Glomerular visceral epithelial cell (primary cell): ENCODE results near the gene SLC6A13.
"Not testable (repeated sequence)": the region's sequence is repeated elsewhere in the genome, so short reads cannot be mapped to it uniquely, and the experiment has no call there.

Experiments used
- DNase-seq: peaks from one replicate; pipeline ENCODE4 v3.0.0-alpha.2; 2016; ENCODE audit errors: extremely low spot score

The SLC6A13 gene

DNA sequence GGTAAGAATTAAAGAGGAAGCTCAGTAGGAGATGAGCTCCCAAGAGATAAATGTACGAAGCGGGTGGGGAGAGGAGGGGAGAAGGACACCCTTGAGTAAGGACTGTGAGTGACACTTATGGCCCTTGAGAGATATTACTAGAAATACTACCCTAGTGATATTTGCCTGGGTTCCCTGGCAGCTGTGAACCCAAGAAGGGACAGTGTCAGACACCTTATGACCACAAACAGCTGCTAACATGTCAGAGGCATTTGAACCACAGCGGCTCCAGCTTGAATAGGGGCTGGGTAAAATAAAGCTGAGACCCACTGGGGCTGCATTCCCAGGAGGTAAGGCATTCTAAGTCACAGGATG is 29.0 kb downstream of the SLC6A13 start:
- DNase-seq = no peak

DNA sequence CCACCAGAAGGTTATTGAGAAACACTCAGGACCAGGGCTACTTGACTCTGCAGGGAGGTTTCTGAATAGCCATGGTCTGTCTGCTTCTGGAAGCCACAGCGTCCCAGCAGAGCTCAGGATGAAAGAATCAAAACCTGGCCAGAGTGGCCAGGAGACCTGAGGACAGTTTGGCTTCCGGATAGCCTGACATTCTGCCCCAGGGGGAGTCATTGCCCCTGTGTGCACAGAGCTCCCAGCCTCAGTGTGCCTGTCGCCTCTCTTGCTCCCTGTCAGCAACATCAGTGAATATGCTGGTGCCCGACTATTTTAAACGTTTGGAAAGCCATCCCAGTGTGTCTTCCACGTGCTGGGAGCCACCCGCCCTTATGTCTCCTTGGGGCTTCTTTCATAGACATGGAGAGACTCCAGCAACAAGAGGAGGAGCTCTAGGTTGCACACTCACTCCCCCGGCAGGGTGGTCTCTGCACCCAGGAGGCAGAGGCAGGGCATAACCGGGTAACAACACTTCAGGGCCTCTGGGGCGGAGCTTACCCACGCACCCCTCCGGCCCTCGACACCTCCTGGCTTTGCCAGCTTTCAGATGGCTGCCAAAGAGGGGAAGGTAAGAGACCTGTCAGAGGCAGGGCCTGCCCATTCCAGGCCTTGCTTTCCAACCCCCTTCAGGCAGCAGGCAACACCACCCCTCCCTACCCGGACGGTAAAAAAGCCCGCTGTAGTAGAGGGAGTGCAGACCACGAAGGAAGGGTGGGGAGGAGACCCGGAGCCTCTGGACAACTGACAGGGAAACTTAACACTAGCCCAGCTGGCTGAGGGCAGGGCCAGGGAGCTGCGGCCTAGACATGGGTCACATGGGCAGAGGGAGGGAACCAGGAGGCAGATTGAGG is 29.7 kb downstream of the SLC6A13 start:
- no peak for DNase-seq

DNA sequence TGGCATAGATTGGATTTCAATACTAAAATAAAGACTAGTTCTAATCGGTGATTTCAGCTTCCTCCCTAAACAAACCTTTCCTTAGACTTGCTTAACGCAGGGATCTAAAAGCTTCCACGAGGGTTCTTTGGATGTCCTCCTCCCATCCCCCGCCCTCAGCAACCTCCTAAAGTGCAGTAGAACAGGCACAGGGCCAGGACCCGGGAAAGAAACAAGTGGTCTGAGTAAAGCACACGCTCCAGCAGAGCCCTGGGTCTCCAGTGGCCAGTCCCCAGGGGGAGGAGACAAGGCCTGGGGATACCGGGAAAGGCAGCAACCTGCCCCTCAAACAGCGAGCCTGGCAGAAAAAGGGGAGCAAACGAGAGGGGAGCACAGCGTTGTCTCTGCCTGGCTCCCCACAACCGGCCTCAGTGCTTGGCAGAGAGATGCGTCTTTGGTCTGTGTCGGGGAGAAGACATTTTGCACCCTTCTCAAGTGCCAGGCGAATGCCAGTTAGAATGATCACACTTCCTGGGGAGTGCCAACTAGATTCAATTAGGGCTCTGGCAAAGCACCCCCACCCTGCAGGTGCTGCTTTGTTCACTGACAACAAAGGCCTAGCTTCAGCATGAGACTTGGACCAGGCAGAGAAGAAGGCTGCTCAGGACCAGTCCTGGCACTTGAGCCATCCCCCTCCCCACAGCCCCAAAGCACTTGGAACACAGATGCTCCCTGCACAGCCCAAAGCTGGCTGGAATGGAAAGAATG is 31.5 kb downstream of the SLC6A13 start:
- DNase-seq = no peak

DNA sequence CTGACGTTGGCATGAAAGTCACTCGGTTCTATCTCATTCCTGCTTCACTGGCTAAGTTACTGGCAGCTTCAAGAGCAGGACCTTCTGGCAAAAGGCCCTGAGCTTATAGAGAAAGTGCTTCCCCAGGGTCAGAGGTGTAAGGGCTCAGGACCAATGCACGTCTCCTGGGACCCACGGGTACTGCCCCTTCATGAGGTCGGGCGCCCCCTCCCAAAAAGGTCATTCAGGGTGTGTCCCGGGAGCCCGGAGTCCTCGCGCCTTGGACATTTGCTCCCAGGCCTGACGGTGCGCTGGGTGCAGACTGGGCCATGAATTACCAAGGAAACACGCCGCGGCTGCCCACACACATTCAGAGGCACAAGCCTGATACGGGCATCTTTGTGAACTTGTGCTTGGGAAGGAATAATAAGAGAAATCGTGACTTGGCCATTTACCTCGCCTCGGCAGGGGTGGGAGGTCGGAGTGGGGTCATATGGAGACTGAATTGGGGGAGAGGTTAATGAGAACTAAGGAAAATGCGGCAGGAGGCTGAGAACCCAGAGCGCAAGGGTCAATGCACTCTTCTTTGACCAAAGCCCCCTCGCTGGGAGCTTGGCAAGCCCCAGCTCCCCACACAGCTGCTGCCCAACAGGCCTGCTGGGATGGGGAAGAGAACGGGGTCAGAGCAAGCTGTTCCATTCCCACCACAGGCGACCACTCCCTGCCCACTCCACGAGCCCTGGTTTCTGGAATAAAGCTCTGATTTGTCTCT is 33.0 kb downstream of the SLC6A13 start:
- no peak for DNase-seq

DNA sequence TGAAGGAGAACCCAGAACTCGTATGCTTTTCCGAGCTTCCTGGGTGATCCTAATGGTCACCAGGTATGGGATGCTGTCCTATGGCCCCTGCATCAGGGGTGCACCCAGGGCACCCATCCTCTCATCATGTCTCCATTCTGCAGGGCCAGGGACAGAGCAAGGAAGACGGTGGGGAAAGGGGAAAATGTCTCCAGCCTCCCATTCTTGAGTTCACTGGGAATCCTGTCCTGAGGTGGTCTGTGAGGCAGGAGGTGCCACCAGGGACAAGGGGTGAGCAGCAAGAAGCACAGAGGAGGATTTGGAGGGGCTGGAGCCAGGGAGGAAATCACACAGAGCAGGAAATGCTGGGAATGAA is 33.8 kb downstream of the SLC6A13 start:
- DNase-seq = no peak

DNA sequence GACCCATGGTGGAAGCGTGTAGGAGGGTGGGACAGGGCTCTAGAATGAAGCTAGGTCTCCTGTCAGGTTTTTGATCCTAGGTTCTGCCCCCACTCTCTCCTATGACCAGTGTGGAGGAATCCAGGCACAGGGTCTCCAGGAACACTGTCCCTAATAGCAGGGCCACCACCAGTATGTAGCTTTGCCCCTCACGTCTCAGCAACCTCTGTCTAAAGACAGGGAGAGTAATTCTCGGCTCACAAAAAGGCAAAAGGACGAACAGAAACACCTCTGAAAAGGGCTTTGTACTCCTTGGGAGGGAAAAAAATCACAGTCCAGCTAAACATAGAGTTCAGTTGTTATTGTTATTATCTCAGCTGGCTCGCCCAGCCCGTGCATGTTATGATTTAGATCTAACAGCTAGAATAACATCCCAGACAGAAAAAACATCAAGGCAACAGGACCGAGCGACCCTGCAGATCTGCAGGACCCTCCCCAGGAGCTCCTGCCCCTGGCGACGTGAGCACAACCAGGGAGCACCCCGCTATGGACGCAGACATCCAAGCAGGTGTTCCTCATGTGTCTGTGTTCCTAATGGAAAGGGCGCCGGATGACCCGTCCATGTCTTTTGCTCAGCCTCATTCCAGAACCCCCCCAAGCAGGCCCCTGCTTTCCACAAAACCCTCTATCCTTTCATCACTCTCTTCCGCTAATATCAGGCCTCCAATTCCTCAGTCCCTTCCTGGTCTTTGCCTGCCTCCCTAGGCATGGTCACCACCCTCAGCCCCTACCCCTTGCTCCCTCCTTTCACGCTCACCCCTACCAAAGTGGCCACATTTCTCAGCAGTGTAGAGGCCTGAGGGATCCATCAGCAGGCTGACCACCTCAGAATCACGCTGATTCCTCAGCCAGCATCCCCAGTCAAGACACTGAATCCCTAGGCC is 34.5 kb downstream of the SLC6A13 start:
- no peak for DNase-seq

DNA sequence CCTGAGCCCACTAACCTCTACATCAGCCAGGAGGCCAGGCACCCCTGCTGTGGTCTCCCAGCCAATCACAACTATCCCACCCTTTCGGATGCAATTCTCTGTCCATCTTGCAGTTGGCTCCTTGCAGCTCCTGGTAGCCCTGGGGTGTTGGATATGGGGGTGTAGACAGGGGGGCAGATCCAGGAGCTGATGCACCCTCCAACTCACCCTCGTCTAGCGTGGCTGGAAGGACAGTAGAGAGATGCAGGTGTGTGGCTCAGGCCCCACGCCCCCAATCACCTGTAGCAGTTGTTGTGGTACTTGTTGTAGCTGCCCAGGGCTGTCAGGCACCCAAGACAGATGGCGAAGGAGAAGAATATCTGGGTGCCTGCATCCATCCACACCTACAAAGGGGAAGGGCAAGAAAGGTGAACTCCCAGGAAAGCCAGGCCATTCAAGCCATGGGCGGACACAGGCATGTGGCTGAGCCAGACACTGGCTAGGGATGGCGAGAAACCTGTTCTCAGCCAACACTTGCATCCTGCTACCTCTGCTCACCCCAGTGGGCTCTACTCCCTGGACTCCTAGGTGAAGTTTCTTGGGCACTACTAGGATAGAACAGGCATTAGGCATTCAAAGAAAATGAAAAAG is 35.2 kb downstream of the SLC6A13 start:
- no peak for DNase-seq

DNA sequence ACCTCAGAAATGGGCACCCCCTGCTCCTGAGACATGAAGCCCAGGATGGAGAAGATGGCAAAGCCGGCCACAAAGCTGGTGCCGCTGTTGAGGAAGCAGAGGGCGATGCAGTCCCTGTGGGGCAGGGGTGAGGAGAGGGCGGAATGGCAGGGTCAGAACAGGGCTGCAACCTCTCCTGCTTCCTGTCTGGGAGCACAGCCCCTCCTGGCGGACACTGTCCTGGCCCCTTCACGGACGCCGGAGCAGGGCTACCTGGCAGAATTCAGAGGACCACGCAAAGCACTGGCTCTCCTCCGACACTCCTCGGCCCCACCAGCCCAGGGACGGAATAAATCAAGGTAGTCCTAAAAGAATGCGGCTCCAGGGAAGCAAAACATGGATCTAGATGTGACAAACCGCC is 36.2 kb downstream of the SLC6A13 start:
- no peak for DNase-seq

DNA sequence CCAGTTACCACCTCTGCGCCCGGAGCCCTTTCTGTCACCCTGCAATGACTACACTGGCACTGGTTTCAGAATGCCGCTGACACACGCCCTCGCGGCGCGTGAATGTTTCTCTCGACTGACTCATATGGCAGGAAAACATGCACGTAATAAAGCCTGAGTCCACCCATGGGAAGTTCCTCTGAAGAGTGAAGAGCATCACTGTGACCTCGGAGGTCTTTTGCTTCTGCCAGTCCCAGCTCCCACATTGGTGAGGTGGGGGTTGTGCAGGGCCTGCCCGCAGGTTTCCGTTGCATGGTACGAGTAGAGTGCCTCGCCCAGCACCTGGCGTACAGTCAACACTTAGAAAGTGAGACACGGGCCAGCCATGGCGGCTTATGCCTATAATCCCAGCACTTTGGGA is 37.6 kb downstream of the SLC6A13 start:
- DNase-seq = no peak

DNA sequence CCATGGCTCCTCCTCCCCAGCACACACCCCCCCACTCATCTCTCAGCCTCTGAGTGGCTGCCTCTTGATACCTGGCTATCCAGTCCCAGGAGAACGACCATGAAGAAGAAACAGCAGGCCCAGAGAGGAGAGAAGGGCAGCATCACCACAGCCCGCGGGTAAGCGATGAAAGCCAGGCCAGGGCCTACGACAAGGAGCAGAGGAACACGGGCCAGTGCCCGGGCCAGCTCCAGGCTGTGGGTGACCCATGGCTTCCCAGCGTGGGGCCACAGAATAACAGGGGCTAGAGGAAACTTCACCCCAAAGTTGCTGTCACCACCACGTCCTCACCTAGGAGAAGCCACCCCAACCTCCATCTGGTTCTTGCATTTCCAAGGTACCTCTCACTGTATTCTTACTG is 38.3 kb downstream of the SLC6A13 start:
- DNase-seq = no peak

DNA sequence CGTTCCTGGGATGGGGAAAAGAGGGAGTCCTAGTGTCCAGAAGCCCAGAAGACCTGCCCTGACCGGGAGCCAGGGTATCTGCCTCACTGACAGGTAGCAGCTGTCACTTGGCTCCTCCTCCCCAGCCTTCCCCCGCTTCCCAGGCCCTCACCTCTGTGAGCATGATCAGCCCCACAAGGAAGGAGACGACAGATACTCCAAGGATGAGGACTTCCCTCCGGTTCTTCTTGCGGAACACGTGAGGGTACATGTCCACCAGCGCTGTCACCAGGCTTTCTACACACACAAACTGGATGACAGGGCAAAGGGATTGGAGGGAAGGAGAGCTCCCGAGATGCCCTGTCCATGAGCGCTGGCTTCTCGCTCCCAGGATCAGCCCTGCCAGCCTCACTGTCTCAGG is 38.8 kb downstream of the SLC6A13 start:
- DNase-seq = no peak

DNA sequence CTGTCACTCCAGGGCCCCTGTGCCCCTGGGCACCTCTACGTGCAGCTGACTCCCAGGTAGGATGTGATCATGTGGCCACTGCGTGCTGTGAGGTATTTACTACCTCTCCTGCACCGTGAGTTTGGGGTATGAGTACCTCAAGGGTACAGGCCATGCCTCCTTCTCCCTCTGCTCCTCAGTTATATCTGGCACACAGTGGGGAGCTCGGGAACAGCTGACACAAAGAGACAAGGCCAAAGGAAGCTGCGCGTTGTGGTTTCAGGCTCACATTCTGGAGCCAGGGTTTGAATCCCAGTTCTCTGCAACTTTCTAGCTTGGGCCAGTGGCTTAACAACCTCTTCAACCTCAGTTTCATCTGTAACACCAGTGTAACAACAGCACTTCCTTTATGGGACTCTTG is 40.9 kb downstream of the SLC6A13 start:
- DNase-seq = no peak

DNA sequence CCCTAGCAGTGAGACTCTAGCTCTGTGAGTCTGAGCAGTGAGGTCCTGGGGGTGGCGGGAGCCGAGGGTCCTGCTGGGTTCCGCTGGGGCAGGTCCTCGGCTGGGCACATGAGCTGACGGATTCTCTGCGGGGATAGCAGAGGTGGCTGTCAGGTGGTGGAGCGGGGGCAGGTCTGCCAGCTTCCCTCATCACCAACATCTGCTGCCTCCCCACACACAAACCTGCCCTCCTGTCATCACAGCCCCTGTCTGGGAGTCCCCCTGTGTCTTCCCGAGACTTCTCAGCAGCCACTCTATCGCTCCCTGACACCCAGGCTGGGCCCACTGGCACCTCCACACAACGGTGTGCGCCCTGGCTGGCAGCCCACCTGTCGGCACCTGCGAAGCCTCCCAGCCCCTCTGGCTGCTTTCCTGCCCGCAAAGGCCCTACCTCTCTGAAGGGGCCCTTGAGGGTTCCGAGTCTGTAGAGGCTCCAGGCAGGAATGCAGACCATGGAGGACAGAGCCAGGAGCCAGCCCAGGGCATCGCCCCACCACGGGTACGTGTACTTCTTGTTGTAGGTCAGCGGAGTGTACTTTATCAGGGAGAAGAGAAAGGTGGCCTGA is 41.6 kb downstream of the SLC6A13 start:
- DNase-seq = no peak

DNA sequence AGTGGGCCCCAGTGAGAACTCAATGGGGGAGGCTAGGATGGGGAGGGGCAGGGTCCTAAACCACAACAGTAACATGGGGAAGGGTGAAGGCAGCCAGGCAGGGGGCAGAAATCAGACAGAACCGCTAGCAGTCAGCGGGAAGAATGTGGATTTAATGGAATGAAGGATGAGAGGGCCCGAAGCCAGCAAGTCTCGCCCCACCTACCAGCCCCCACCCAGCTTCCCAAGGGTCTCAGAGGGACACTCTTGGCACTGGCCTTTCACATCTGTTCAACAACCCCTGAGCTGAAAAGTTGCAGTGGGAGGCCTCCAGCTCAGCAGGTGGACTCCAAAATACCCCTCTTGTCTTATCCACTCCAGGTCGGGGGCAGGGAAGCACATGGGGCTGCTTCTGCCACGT is 42.1 kb downstream of the SLC6A13 start:
- DNase-seq = no peak

DNA sequence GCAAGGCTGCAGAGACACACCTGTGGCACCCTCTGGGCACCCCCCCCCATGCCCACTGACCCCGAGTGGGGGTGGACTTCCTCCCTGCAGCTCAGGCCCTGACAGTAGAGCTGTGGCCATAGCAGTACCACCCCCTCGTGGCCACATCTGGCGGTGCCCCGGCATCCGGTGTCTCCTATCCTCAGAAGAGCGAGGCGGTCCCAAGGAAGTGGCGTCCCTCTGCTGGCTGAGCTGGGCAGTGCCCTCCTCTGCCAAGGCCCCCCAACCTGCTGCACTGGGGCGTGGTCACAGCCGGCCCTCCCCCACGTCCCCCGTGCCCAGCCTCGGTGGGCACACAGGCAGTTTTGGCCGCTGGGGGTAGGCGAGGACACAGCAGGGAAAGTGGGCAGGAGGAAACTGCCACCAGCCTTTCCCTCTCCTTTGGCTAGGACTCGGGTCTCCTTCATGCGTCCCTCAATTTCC is 42.7 kb downstream of the SLC6A13 start:
- peak; percentile 56 for DNase-seq

DNA sequence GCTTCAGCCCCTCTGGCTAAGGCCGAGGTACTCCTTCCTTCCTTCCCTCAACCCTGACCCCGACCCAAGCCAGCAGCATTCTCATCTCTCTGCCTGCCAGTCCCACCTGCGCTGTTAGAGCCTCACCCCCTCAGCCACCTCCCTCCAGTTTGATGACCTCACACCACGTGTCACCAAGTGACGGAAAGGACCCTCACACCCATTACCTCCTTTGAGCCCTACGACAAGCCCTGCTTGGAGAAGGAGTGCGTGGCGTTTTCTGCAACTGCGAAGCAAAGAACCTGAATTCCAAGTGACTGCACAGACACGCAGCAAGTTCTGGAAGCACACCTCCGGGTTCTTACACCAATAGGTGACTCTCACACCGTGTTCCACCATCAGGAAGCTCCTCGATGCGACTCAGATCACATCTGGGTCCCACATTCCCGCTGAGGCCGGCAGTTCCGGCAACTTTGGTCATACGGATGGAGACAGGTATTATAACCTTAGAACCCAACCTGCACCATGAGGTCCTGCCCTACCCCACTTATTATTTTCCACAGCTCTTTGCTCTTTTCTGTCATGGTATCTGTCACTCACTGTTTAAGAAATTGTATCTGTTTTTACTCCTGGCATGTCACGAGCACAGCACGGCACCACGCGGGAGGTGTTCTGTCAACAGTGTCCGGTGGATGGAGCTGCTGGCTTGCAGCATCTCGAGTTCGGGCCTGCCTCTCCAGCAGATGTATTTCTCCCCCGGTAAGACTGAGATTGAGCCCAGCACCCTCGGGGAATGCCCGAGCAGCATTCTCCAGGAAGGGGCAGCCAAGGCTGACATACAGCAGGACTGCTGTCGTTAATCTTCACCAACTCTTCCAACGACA is 43.7 kb downstream of the SLC6A13 start:
- no peak for DNase-seq

DNA sequence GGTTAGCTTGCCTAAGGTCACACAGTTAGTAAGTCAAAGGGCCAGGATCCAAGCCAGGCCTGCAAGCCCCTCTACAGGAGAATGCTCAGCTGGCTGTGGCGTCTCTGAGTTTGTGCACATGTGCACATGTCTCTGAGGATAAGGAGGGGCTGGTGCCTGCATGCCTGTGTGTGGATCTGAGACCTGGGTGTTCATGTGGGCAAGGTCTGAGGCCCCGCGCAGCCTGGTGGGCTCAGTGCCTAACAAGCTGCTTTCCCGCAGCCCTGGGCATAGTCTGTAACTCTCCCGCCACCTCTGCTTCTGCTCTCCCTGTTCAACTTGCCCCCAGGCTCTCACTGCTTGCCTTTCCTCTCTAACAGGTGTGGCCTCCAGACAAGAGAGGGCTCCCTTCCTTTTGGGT is 44.4 kb downstream of the SLC6A13 start:
- DNase-seq = no peak

DNA sequence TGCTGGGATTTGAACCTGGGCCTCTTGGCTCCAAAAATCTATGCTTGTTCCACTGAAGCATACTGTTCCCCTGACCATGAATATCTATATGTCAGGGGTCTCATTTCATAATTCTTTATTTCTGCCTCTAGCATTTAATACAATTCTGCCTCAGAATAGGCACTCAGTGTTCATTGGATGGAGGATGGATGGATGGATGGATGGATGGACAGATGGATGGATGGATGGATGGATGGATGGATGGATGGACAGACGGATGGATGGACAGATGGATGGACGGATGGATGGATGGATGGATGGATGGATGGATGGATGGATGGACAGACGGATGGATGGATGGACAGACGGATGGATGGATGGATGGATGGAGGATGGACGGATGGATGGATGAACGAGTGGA is 45.6 kb downstream of the SLC6A13 start:
- DNase-seq = not testable (repeated sequence)

DNA sequence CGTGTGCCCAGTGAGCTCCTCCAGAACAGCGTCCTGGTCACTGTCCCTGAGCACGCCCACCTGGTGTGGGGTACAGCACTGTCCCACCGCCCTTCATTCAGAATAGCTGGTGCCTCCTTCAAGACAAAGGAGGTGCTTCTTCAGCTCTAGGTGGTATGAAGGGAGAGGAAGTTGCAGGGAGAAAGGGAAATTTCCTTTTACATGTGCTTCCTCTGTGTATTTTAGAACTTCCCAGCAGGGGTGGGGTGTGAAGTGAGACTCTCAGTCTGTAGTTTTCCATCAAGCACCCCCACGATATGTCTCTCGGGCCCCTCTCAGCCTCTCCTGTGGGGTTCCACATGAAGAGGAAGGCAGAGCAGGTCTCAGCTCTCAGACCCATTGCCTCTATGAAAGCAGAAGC is 47.5 kb downstream of the SLC6A13 start:
- DNase-seq = no peak
